Measurements from ENCODE around the gene GRB7. TPM values are rescaled to one million over a fixed set of nuclear protein-coding genes. Genes with fewer than 3 reads are reported as not detected.
A peak's percentile ranks its signal among the peaks of the same experiment; 100 is the strongest.

The GRB7 gene
- total and polyA plus RNA-seq, 12 donors: 0.06 to 1.2 (median 0.25) TPM; not detected in 5

- H3K9me3 ChIP-seq (replicated peaks in 1 of 3): no peaks in the 10 kb centered on the region
- no peak overlapping the region for H3K27ac ChIP-seq
- no peaks in the 10 kb centered on the region for H3K36me3 ChIP-seq (replicated peaks in 1 of 2)
- peaks cover 8 to 15% of the 10 kb centered on the region in 2 donors for H3K4me1 ChIP-seq (replicated peaks in 1 of 2)
- no peak overlapping the region for H3K4me3 ChIP-seq
- TF ChIP-seq CTCF (IDR thresholded peaks at IDR 0.05) (no peak), POLR2A (IDR thresholded peaks at IDR 0.05) (no peak)
- 61 to 80% (median 64%) methylated on average over 4 to 9 of the region's 9 CpGs for WGBS, 4 donors
- peak in 1 of 7 donors; percentile 24 for DNase-seq
- intact Hi-C loops (cut with DNase I): loop anchor here (5.0 to 10.0 kb wide), 2 partner anchors 123 to 206 kb away; partner anchors contain the start of gene PPP1R1B (in 1 of the 2)
- H3K27me3 ChIP-seq: no peaks in the 10 kb centered on the region
Observed at GRCh38 chr17:39750131-39751015, 12.6 kb downstream of the GRB7 start.

- intact Hi-C loops (cut with DNase I): loop anchor here (5.0 to 10.0 kb wide), 2 partner anchors 124 to 206 kb away; partner anchors contain the start of gene PPP1R1B (in 1 of the 2)
- 59 to 70% (median 61%) methylated on average over 4 to 5 of the region's 5 CpGs for WGBS, 4 donors
Observed at GRCh38 chr17:39751016-39751543, 13.3 kb downstream of the GRB7 start.

GRCh38 chr17:39751637-39752036 lies 13.9 kb downstream of the GRB7 start:
- no peaks in the 10 kb centered on the region for H3K9me3 ChIP-seq (replicated peaks in 1 of 3)
- DNase-seq: peak in 1 of 7 donors; percentile 35
- WGBS, 4 donors: 67 to 85% (median 76%) methylated on average over 3 to 10 of the region's 10 CpGs
- TF ChIP-seq POLR2A (IDR thresholded peaks at IDR 0.05): no peak
- no peak for TF ChIP-seq CTCF (IDR thresholded peaks at IDR 0.05)
- intact Hi-C loops (cut with DNase I): loop anchor here (5.0 to 10.0 kb wide), 2 partner anchors 124 to 207 kb away; partner anchors contain the start of gene PPP1R1B (in 1 of the 2)
- H3K36me3 ChIP-seq (replicated peaks in 1 of 2): no peaks in the 10 kb centered on the region
- no peak overlapping the region for H3K4me3 ChIP-seq
- H3K27ac ChIP-seq: no peak overlapping the region
- peaks cover 8 to 15% of the 10 kb centered on the region in 2 donors for H3K4me1 ChIP-seq (replicated peaks in 1 of 2)
- H3K27me3 ChIP-seq: no peaks in the 10 kb centered on the region

More at GRCh38 chr17:39751016-39751543, 13.3 kb downstream of the GRB7 start:
- Histone ChIP-seq H3K9me3 (replicated peaks in 1 of 3) (no peaks in the 10 kb centered on the region), H3K36me3 (replicated peaks in 1 of 2) (no peaks in the 10 kb centered on the region), H3K27me3 (no peaks in the 10 kb centered on the region), H3K4me1 (replicated peaks in 1 of 2) (peaks cover 8 to 15% of the 10 kb centered on the region in 2 donors), H3K27ac (no peak overlapping the region), H3K4me3 (no peak overlapping the region)
- TF ChIP-seq CTCF (IDR thresholded peaks at IDR 0.05) (no peak), POLR2A (IDR thresholded peaks at IDR 0.05) (no peak)
- DNase-seq: no peak

GRCh38 chr17:39752241-39752881 lies 14.6 kb downstream of the GRB7 start:
- Histone ChIP-seq H3K36me3 (replicated peaks in 1 of 2) (no peaks in the 10 kb centered on the region), H3K4me3 (no peak overlapping the region), H3K27me3 (no peaks in the 10 kb centered on the region), H3K4me1 (replicated peaks in 1 of 2) (peaks cover 8 to 15% of the 10 kb centered on the region in 2 donors), H3K9me3 (replicated peaks in 1 of 3) (no peaks in the 10 kb centered on the region), H3K27ac (no peak overlapping the region)
- WGBS, 4 donors: 81 to 85% (median 82%) methylated on average over 13 of the region's 13 CpGs
- TF ChIP-seq POLR2A (IDR thresholded peaks at IDR 0.05): no peak
- TF ChIP-seq CTCF (IDR thresholded peaks at IDR 0.05): no peak
- intact Hi-C loops (cut with DNase I): loop anchor here (5.0 to 10.0 kb wide), 2 partner anchors 125 to 208 kb away; partner anchors contain the start of gene PPP1R1B (in 1 of the 2)
- peak in 1 of 7 donors; percentile 46 for DNase-seq
